K562 (cell line): Measurements from ENCODE around the gene GATA6. TPM values are rescaled to one million over a fixed set of nuclear protein-coding genes. Genes with fewer than 3 reads are reported as not detected.
"Not testable (repeated sequence)": the region's sequence is repeated elsewhere in the genome, so short reads cannot be mapped to it uniquely, and the experiment has no call there.

ENCODE experiments used
- ATAC-seq: fragments of 200-7000 bp; cut with Tn5 transposase; 3 replicates; pipeline ENCODE4 v1.9.1; 2020; ENCODE audit warnings: moderate library complexity
- BruUV-seq: library from RNA; stranded (reverse); fragments of 400-500 nt; replicated peaks from 2 replicates; lab custom pipeline; 2021; lab: Mats Ljungman, UMichigan
- CTCF ChIA-PET: fragments of 300-600 bp; formaldehyde crosslinking; extraction: SDS; loops from one replicate; lab custom pipeline; 2021; ENCODE audit warnings: low intra/inter-chr PET ratio; lab: Yijun Ruan, JAX
- POLR2A ChIA-PET: fragments of 300-600, 350-650 bp; sonication (Branson Sonifier 250); formaldehyde crosslinking; extraction: SDS; loops from one replicate; lab custom pipeline; 2021; ENCODE audit warnings: antibody characterized with exemption, inconsistent platforms; lab: Yijun Ruan, JAX
- DNase-seq, 4 experiments: peaks; one replicate each; pipeline versions ENCODE4 v3.0.0 to v3.0.0-alpha.2; 2011 to 2018; ENCODE audit warnings: low spot score in 3 of 4, mixed read lengths in 3 of 4; ENCODE audit errors: extremely low read depth in 1 of 4
- FAIRE-seq: peaks from 2 replicates; lab custom pipeline; 2011; peaks lifted over from hg19 to GRCh38; lab: Jason Lieb, UNC
- H2AFZ ChIP-seq: 2 replicates; pipeline ENCODE4 v1.6.0; 2011; ENCODE audit warnings: low read depth, low read length, control low read depth, inconsistent platforms
- H3K27ac ChIP-seq: fragments of 200-600 bp; 3 replicates; pipeline ENCODE4 v1.8.0; 2011; ENCODE audit warnings: low read depth, mild to moderate bottlenecking, control low read depth, inconsistent platforms, low read length, moderate library complexity, mixed read lengths; ENCODE audit errors: extremely low read depth
- H3K27me3 ChIP-seq, 2 experiments: fragments of 300-600 bp in 1 of 2; 2 replicates in 1 of 2; 3 replicates in 1 of 2; pipeline versions ENCODE4 v1.6.0 to v1.8.0; 2011; ENCODE audit warnings: inconsistent platforms in 2 of 2, low read length in 2 of 2, mild to moderate bottlenecking in 1 of 2, mixed read lengths in 1 of 2, moderate library complexity in 1 of 2; ENCODE audit not compliant: control insufficient read depth in 2 of 2, insufficient read depth in 2 of 2
- H3K36me3 ChIP-seq: fragments of 300-600 bp; 3 replicates; pipeline ENCODE4 v1.8.0; 2011; ENCODE audit warnings: mild to moderate bottlenecking, low read length, inconsistent platforms; ENCODE audit not compliant: control insufficient read depth, insufficient read depth
- H3K4me1 ChIP-seq, 2 experiments: fragments of 200-600 bp in 1 of 2; replicated peaks in 1 of 2; 2 replicates in 1 of 2; 3 replicates in 1 of 2; pipeline versions ENCODE4 v1.5.1 to v1.8.0; 2011; ENCODE audit warnings: inconsistent platforms in 2 of 2, low read length in 2 of 2, mild to moderate bottlenecking in 1 of 2, mixed read lengths in 1 of 2, moderate library complexity in 1 of 2; ENCODE audit not compliant: control insufficient read depth in 2 of 2, insufficient read depth in 2 of 2
- H3K4me2 ChIP-seq: 2 replicates; pipeline ENCODE4 v1.6.1; 2011; ENCODE audit warnings: low read length, control low read depth, inconsistent platforms, mixed read lengths; ENCODE audit not compliant: insufficient read depth
- H3K4me3 ChIP-seq: fragments of 200-600 bp; sonication (generic), shearing (Covaris generic); 2 replicates; pipeline ENCODE4 v1.5.1; 2016; ENCODE audit warnings: control low read depth, inconsistent platforms
- H3K79me2 ChIP-seq: fragments of 200-600 bp; 3 replicates; pipeline ENCODE4 v1.8.0; 2011; ENCODE audit warnings: low read length, inconsistent platforms; ENCODE audit not compliant: control insufficient read depth, insufficient read depth
- H3K9ac ChIP-seq, 2 experiments: 2 replicates each; pipeline versions ENCODE4 v1.6.0 to v1.6.1; 2011; ENCODE audit warnings: low read depth in 2 of 2, low read length in 2 of 2, control low read depth in 1 of 2, inconsistent platforms in 1 of 2, mild to moderate bottlenecking in 1 of 2, mixed read lengths in 1 of 2; ENCODE audit not compliant: insufficient read depth in 1 of 2
- H3K9me1 ChIP-seq: one replicate; pipeline ENCODE4 v1.6.0; 2011; ENCODE audit warnings: inconsistent platforms, mild to moderate bottlenecking, low read length, moderate library complexity; ENCODE audit not compliant: control insufficient read depth, insufficient read depth
- H3K9me3 ChIP-seq: replicated peaks from 2 replicates; pipeline ENCODE4 v1.5.1; 2011; ENCODE audit warnings: low read depth, low read length, inconsistent platforms; ENCODE audit not compliant: control insufficient read depth, insufficient read depth
- H4K20me1 ChIP-seq: replicated peaks from 2 replicates; pipeline ENCODE4 v1.6.1; 2011; ENCODE audit warnings: low read length, inconsistent platforms, mixed read lengths; ENCODE audit not compliant: control insufficient read depth, insufficient read depth
- ATF3 ChIP-seq, 2 experiments: fragments of 450-650 bp in 1 of 2; sonication (generic) in 1 of 2; formaldehyde crosslinking in 1 of 2; IDR thresholded peaks in 1 of 2; conservative IDR thresholded peaks in 1 of 2; 2 replicates each; pipeline versions ENCODE4 v1.6.1 to v1.8.1; 2016 to 2023; ENCODE audit warnings: mild to moderate bottlenecking in 2 of 2, moderate library complexity in 2 of 2, inconsistent platforms in 1 of 2, missing genetic modification reagents in 1 of 2
- GTF2A2 ChIP-seq: IDR thresholded peaks from 2 replicates; pipeline ENCODE4 v1.6.1; 2016; ENCODE audit warnings: mild to moderate bottlenecking, missing genetic modification characterization, missing compliant biosample characterization
- KAT2B ChIP-seq: IDR thresholded peaks from one replicate; pipeline ENCODE4 v1.6.1; 2012; ENCODE audit warnings: low read depth, mild to moderate bottlenecking, control low read depth, inconsistent platforms, low read length, moderate library complexity
- PATZ1 ChIP-seq: fragments of 250-450 bp; sonication (Bioruptor Pico); IDR thresholded peaks from 2 replicates; pipeline ENCODE4 v1.5.0; 2020; ENCODE audit warnings: mild to moderate bottlenecking, borderline replicate concordance
- PRDM10 ChIP-seq: fragments of 450-650 bp; IDR thresholded peaks from 2 replicates; pipeline ENCODE4 v1.6.1; 2018; ENCODE audit not compliant: partially characterized antibody
- WGBS: fragments of 100-300 bp; shearing (Covaris generic); methylation state at CpG from one replicate; pipeline ENCODE4 v1.1.6; 2016; ENCODE audit warnings: low coverage, mixed read lengths; ENCODE audit not compliant: insufficient coverage; ENCODE audit errors: missing lambda C conversion rate; 5-methylcytosine and 5-hydroxymethylcytosine counted together
- in situ Hi-C: fragments of 300-500 bp; cut with MboI; formaldehyde crosslinking; loops from 4 replicates; pipeline ENCODE4 v1.15.0; 2018; ENCODE audit warnings: inconsistent platforms, mixed read lengths
- intact Hi-C: fragments of 100-400 bp; cut with micrococcal nuclease; formaldehyde crosslinking; loops from 2 replicates; pipeline ENCODE4 v1.14.2; 2022
- polyA plus RNA-seq, 8 experiments: library from polyadenylated mRNA; depleted of rRNA in 4 of 8; stranded (reverse) in 5 of 8; unstranded in 3 of 8; fragments of >200 nt; fragmentation: Nextera tagmentation in 2 of 8; fragmentation: Illumina TruSeq in 1 of 8; extraction: Ambion mirVana in 2 of 8; extraction: Trizol in 1 of 8; gene quantifications; 2 replicates each; pipeline versions ENCODE4 v1.2.1 to v1.2.3, GENCODE V29; 2011 to 2014; ENCODE audit warnings: inconsistent platforms in 1 of 8, missing spikeins in 1 of 8
- total RNA-seq, 7 experiments: library from RNA; depleted of rRNA in 6 of 7; stranded (reverse); fragments of >200 nt in 6 of 7; fragmentation: Illumina TruSeq in 2 of 7; extraction: Trizol in 2 of 7; gene quantifications; 2 replicates each; pipeline versions ENCODE4 v1.2.1 to v1.2.3, GENCODE V29; 2011 to 2021; ENCODE audit warnings: low replicate concordance in 1 of 7

The GATA6 gene
- total and polyA plus RNA-seq, 9 of the 15 experiments (the other 6 are each of a cell fraction or from before 2014, with no cell fraction given) = 0.01 to 0.24 (median 0.16) TPM; not detected in 5

- H3K79me2 ChIP-seq; DNase-seq; H3K36me3 ChIP-seq; H3K9me3 ChIP-seq; H3K27ac ChIP-seq; in situ Hi-C loops; H4K20me1 ChIP-seq; H3K27me3 ChIP-seq; H3K4me2 ChIP-seq; BruUV-seq; CTCF ChIA-PET; H3K4me3 ChIP-seq; H3K9me1 ChIP-seq; H3K4me1 ChIP-seq; ATAC-seq; FAIRE-seq; H3K9ac ChIP-seq; intact Hi-C loops; TF ChIP-seq ATF3 (CRISPR knock-in tag; conservative IDR thresholded peaks at IDR 0.05): not testable (repeated sequence)
- 45% methylated on average over 8 of the region's 8 CpGs for WGBS
- POLR2A ChIA-PET = interaction anchor here (0.5 kb wide), 1 partner anchor 167 kb away, joined by 3 read pairs; no protein-coding TSS in a partner anchor
- peak; percentile 47 for TF ChIP-seq ATF3 (IDR thresholded peaks at IDR 0.05)
- peak overlapping the region; percentile 70; the same call in 1 of the 2 replicates for H2AFZ ChIP-seq
Observed at GRCh38 chr18:22184573-22184972, 15.2 kb downstream of the GATA6 start.

GRCh38 chr18:22185273-22185672 is 15.9 kb downstream of the GATA6 start:
- in situ Hi-C loops = no loop called here
- Histone ChIP-seq H3K27ac (no peak overlapping the region), H3K4me3 (no peak overlapping the region), H3K9me1 (no peaks in the 10 kb centered on the region), H2AFZ (peak overlapping the region; percentile 70), H3K27me3 (no peaks in the 10 kb centered on the region; a peak in 2 of 5 replicates), H3K79me2 (no peaks in the 10 kb centered on the region), H3K9me3 (no peaks in the 10 kb centered on the region), H3K36me3 (no peaks in the 10 kb centered on the region), H3K9ac (0 out of 4 replicates have a peak overlapping the region, but pooled peaks of 1 of the 2 experiments have one; percentile 40), H3K4me2 (no peak overlapping the region), H3K4me1 (peaks cover 0 to 4% of the 10 kb centered on the region in 2 experiments; a peak in 1 of 5 replicates), H4K20me1 (no peaks in the 10 kb centered on the region)
- CTCF ChIA-PET = no interaction called here
- 54% methylated on average over 6 of the region's 6 CpGs for WGBS
- FAIRE-seq (no peak), DNase-seq (no peak), ATAC-seq (peak; percentile 84)
- POLR2A ChIA-PET = interaction anchor here (0.5 to 0.6 kb wide), 2 partner anchors 156 to 988 kb away, joined by 3 read pairs; no protein-coding TSS in a partner anchor
- BruUV-seq = no TSS peak
- intact Hi-C loops = no loop called here
- TF ChIP-seq PRDM10 (no peak), GTF2A2 (no peak), KAT2B (no peak), PATZ1 (no peak)
